HG02943 (cell line): ENCODE results near the gene PKP3.

ENCODE experiments used
- ATAC-seq: cut with Tn5 transposase; IDR thresholded peaks from one replicate; pipeline ENCODE4 v1.9.1; 2021; ENCODE audit warnings: mild to moderate bottlenecking, low read depth, moderate library complexity; ENCODE audit not compliant: unreplicated experiment

PKP3 gene

DNA sequence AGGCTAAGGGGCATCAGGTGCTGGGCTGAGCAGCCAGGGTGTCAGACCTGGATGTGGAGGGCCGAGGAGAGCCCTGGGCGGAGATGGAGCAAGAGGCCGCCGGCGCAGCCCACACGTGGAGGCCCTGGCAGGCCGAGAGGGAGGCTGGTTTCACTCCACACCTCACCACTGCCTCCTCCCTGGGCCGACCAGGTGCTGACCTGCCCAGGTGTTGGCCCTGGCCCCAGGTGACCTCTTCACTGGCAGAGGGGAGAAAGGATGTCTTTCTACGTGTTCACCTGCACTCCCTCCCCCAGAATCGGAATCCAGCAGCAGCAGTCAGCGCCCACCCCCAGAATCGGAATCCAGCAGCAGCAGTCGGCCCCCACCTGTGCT, 47.0 kb downstream of the PKP3 start:
- ATAC-seq, result no peak

DNA sequence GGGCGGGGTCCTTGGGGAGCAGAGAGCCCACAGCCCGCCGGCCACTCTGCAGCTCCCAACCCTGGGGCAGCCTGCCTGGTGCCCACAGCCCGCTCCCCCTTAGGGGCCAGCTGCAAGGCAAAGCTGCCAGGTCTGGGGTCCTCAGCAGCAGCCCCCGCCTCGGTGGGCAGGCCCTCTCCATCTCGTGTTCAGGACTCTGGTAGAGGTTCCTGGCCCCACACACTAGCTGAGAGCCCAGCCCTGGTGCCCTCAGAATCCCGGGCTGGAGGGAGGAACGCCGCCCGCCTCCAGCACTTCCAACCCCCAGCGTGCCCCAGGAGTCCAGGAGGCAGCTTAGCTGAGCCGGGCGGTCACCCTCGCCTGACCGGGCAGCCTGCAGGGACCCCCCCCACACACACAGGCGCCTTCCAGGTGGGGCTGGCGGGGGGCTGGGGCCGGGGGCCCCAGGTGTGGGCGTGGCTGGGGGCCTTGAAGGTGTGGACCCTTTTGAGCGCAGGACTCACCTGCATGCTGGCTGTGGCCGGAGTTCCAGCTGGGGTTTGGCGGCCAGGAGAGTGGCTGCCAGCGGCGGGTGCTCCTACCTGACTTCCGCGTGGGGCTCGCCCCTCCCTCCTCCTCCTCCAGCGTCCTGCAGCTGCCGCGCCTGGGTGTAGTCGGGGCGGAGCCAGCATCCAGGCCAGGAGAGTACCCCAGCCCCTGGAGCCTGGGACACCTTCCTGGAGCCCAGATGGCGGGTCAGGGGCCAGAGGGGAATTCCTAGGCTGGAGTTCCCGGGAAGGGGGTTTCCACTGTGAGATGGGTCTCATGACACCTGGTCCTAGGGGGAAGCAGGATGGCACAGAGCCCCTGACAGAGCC, 47.6 kb downstream of the PKP3 start, which contains the start of gene ANO9:
TSS of gene ANO9 (minus strand) at position 594 of the 857 bp plus-strand sequence. CDS start at position 509, 85 bp downstream.
- ATAC-seq, result no peak

DNA sequence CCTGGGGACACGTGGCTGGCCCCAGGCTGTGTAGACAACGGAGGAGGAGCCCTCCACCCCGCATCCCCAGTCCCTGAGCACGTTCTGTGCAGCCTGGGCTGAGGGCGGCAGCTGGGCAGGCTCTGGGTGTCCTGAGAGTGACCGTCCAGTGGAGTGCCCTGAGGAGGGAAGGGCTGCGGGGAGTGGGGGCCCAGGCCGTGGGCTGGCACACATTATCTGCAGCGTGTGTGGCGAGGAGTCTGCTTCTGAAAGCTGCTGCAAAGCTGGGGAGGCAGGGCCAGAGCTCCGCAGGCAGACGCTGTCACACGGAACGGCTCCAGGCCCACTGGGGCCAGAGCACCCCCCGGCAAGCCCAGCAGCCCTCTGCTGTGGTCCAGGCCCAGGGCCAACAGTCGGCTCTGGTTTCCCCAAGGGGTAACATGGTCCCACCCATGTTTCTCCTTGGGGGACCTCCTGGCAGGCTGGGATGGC, 48.6 kb downstream of the PKP3 start:
- no peak for ATAC-seq

DNA sequence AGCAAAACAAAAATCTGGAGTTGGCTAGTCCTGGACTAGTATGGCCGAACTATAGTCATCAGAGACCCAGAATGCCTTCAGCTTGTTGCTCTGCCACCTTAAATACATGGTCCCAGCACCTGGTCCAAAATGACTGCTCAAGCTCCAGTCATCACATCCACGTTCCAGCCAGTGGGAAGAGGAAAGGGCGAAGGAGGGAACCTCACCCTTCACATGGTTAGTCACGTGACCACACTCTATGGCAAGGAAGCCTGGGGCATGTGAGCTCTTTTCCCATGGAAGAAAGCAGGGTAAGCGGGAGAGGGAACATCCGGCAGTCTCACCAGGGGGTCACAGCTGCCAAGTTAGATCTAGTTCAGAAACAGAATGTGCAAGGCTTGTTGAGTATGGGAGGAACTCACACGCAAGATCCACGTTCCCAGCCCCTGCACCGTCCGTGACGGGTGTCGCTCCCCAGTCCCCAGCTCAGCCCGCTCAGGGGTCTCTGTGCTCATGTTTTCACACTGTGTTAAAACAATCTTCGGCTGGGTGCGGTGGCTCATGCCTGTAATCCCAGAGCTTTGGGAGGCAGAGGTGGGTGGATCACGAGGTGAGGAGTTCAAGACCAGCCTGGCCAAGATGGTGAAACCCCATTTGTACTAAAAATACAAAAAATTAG, 49.7 kb downstream of the PKP3 start:
- no peak for ATAC-seq

DNA sequence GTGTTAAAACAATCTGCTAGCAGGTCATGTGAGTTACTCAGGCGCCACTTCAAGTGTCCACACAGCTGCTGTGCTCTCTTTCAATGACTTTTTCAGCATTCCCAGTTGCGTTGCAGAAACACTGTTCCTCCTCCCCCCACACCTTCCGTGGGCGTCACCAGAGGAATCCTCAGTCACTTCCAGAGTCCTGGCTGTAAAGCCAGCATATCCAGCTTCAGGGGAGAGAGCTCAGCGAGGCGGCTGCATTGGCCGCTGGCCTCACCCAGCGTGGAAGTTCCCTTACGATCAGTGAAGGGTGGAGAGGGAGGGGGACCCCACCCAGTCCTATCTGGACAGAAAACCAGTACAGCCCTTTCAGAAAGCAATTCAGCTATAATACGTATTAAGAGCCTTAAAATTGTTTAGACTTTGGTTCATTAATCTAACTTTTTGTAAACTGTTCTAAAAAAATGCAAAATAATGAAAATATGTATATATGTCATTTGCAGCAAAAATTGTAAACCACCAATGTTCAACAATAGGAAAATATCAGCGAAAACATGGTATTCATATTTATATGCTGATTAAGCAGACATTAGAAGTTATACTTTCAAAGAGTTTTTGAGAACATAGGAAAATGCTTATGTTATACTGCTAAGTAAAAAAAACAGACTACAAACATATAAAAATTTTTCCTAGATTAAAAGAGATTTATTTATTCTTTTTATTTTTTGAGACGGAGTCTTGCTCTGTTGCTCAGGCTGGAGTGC, 50.6 kb downstream of the PKP3 start:
- ATAC-seq, result no peak

DNA sequence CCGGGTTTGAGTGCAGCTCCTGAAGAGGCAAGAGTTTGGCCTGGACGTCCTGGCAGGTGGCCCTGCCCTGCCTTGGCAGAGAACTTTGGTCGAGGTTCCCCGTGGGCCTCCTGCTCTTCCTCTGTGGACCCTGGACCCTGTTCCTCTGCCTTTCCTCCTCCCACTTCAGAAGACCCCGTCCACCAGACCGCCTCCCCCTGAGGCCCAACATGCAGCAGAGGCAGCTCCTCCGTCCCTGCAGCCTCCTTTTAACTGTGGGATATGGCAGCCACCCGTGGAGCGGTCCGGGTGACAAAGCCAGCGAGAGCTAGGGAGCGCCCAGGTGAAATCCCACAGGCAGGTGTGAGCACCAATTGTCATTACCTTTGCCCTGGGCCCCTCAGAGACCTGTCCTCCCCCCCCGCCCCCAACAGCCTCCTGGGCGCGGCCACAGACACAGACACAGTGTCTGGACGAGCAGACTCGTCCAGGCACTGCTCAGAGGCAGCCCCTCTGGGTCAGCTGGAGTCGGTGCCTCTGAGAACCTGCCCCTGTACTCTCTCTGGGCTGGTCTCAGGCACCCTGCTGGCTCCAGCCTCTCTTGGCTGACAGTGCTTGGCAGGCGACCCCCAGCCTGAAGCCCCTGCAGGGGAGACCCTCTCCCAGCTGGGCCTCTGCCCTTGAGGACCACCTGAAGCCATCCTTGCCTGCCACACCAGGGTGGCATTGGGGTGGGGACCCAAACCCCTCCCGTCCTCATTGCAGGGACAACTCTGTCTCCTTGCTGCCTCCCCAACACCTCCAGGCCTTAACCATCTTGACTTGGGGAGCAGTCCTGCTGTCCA, 52.0 kb downstream of the PKP3 start:
- ATAC-seq, result no peak

DNA sequence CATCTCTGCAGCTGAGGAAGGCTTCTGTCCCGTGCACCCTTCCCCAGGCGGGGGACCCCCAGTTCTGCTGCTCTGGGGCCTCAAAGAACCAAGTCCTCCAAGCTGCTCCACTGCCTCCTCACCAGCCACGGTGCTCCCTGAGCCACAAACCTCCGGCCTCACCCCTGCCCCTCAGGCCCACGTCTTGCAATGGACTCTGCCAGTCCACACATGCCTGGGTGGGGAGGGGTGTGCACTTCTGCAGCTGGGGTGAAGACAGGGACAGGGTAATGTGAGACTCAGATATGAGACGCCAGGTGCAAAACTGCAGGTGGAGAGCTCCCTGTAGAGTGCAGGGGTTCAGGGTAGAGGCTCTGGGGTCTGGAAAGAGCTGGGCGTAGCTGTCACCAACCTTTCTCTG, 52.9 kb downstream of the PKP3 start:
- ATAC-seq, result no peak

DNA sequence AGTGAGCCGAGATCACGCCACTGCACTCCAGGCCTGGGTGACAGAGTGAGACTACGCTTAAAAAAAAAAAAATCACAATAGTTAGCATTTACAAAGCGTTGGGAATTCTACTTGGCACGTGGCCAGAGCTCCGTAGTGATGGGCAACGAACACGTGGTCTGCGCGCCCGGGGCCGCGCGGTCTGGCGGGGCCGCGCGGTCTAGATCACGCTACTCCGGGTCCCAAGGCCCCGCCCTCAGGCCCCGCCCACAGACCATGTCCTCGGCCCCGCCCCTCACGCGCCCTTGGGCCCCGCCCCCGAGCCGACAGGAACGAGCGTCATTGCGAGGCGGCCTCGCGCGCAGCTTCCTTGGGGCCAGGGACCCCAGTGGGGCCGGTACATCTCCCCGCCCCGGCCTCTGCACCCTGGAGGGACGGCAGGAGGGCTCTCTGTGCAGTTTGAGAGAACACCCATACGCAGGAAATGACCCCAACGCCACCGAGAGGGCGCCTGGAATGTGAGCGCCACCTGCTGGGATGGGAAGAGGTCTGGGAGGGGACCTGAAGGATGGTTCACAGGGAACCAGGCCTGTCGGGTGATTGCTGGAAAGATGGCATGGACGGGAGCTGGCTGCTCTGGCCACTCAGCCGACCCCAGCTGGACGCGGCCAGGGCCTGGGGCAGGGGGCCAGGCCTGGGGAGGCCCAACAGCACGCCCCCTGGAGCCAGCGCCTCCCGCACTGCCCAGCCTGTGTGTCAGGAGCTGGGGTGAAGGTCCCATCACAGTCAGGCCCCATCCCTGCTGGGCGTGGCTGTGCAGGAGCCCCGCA, 54.1 kb downstream of the PKP3 start:
- peak; percentile 39 for ATAC-seq

DNA sequence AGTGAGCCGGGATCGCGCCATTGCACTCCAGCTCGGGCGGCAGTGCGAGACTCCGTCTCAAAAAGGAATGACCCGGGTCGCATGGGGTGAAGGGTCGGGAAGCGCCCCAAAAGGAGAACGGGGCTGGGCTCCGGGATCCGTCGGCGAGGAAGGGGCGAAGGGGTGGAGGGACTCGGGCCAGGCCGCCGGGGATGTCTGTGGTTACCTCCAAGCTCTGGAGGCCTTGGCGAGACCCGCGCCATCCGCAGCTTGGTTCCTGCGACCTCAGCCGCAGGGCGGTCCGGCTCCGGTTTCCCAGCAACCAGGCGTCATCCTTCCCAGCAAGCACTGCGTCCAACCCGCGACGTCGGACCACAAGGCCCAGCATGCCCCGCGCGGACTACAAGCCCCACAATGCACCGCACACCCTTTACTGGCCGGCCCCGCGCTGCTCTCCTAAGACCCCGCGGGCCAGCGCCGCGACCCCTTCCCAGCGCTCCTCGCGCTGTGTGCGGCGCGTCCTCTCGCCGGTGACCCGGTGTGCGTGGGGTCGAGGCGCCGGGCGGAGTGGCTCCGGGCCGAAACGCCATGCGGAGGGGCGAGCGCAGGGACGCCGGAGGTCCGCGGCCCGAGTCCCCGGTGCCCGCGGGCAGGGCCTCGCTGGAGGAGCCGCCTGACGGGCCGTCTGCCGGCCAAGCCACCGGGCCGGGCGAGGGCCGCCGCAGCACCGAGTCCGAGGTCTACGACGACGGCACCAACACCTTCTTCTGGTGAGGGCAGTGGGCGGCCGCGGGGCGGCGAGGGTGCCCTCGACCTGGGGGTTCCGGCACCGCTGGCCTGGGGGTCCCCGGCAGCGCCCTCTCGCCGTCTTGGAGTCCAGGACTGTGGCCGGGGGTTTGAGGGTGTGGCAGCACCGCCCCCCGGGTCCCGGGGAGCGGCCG, 56.1 kb downstream of the PKP3 start, which contains the start of gene PTDSS2:
TSS of gene PTDSS2 (plus strand) at position 391 of the 920 bp plus-strand sequence. CDS start at position 568, 177 bp downstream.
- ATAC-seq, result peak; percentile 75

DNA sequence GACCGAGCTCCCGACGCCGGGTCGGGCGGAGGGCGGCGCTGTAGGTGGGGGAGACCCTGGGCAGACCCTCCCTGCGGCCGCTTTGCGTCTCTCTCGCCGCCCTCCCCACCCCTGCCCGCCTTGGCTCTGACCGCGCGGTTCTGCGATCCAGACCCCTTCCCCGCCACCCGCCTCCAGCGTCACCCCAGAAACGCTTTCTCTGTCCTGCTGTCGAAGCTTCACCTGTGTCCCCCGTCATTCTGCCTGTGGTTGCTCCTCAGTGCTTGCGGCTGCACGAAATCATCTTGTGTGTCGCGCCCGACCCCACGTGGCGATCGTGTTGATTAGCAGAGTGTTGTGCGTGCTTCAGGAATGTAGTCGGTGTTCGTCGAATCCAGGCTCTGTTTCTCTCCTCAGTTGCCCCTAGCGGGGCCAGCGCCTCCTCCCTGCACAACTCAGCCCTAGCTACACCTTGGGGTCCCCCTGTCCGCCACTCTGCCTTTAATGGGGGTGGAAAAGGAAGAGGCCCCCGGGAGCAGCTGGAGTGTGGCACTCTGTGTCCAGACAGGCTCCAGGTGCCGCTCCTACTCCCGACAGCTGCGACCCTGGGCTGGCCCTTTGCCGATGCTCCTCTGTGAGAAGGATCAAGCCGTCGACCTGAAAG, 56.9 kb downstream of the PKP3 start:
- peak; percentile 16 for ATAC-seq

DNA sequence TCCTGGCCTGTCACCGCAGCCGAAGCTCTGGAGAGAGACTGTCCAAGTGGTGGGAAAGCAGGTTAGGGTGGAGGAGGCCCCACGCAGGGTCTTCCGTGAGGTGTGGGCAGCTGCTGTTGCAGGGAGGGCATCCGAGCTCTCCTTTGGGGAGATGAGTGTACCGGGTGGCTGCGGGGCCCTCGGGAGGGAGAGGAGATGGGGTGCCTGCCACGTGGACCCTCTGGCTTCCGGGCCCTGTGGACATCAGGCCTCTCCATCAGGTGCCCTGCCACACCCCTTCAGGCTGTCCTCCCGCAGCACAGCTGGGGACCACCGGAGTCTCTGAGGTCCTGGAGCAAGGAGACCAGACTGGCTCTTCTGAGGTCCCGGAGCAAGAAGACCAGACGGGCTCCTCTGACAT, 57.7 kb downstream of the PKP3 start:
- no peak for ATAC-seq

DNA sequence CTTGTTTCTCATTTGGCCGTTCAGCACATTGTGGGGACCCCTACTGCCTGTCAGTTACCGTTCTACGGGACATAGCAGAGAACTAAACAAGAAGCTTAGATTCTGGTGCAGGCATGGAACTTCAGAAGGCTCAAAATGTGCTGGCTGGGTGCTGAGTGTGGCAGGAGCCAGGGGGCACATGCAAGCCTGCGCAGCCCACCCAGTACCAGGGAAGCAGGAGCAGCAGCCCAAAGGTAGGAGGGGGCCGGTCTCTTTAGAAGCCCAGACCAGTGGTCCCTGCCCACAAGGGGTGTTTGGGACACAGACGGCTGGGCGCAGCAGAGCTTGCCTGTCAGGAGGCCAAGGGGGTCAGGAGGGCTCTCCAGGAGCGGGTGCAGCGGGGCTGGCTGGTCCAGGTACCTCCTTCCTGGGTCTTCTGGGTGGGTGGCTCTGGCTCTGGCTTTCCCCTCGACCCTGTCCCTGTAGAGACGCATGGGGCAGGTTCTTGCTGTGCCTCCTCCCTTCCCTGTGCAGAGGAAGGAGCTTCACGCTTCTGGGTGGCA, 58.3 kb downstream of the PKP3 start:
- no peak for ATAC-seq

DNA sequence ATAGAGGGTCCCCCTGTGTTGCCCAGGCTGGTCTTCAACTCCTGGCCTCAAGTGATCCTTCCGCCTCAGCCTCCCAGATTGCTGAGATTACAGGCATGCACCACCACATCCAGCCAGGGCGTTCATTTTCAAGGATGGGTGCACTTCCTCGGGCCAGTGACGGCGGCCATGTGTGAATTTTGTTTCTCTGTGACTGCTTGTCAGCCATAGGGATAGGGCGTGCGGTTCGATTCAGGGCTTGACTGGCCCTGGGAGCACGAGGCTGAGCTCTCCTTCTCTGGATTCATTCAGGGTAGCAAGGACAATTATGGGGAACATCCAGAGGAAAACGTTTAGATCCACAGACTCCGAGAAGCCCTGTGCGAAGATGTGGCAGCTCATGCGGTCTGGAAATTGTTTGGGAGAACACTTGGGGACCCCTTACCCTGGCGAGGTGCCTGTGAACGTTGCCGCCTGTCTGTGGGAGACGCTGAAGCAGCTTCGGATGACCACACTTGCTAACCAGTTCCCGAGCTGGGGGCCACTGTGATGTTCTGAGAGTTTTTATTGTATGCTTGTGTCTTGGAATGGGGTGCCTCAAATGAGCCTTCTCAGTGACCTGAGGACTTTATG, 59.0 kb downstream of the PKP3 start:
- no peak for ATAC-seq

DNA sequence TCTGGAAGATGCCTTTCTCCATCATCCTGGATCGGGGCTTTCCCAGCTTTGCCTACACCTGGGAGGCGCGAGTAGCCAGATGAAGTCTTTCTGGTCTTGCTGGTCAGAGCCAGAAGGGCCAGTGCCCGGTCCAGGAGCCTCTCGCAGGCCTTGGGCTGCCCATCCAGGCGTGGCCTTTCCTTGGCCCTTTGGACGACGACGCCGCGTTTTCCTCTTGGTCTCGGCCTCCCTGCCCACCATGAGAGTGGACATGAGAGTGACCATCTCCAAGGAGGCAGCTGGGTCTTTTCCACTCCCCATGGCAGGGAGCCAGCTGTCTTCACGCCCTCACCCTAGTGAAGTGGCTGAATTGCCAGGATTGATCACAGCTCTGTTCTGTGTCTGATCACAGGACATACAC, 59.6 kb downstream of the PKP3 start:
- ATAC-seq, result no peak

DNA sequence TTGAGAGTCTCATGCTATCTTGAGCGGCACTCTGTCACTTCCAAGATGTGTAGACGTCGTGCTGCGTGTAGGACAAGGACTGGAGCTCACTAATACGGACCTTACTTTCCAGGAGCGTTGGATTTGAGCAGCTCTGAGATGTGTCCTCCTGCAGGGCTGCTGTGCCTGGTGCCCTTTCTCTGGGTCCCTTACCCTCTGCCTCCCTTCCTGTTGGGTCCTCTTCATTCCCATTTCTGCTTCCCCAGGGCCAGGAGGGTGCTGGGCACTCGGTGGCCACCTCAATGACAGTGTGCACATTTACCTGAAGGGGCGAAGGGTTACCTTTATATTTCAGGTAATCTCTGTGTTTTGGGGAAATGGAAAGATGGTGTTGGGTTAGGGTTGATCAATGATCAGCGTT, 60.0 kb downstream of the PKP3 start:
- no peak for ATAC-seq
